Ectodermal cell (in vitro differentiated cells): ENCODE results near the gene RS1.

Source experiments
- H3K27ac ChIP-seq: 2 replicates; pipeline ENCODE4 v1.7.0; 2013; ENCODE audit warnings: mild to moderate bottlenecking, low read depth, low read length; ENCODE audit not compliant: insufficient read depth, poor library complexity, severe bottlenecking
- H3K27me3 ChIP-seq: 2 replicates; pipeline ENCODE4 v1.7.0; 2013; ENCODE audit warnings: mild to moderate bottlenecking, low read length; ENCODE audit not compliant: insufficient read depth, control insufficient read depth, poor library complexity, severe bottlenecking
- H3K36me3 ChIP-seq: one replicate; pipeline ENCODE4 v1.7.0; 2013; ENCODE audit warnings: low read length; ENCODE audit not compliant: control insufficient read depth, insufficient read depth
- H3K4me1 ChIP-seq: one replicate; pipeline ENCODE4 v1.7.0; 2013; ENCODE audit warnings: low read length; ENCODE audit not compliant: control insufficient read depth, insufficient read depth
- H3K4me3 ChIP-seq: 2 replicates; pipeline ENCODE4 v1.7.0; 2013; ENCODE audit warnings: low read depth, low read length, control low read depth; ENCODE audit not compliant: insufficient read depth
- H3K9me3 ChIP-seq: 2 replicates; pipeline ENCODE4 v1.7.0; 2013; ENCODE audit warnings: mild to moderate bottlenecking, low read length, moderate library complexity; ENCODE audit not compliant: control insufficient read depth
- WGBS, 2 experiments: methylation state at CpG; one replicate each; pipeline ENCODE4 v1.1.7; 2013; ENCODE audit warnings: missing lambda C conversion rate in 2 of 2; 5-methylcytosine and 5-hydroxymethylcytosine counted together

Gene RS1

DNA sequence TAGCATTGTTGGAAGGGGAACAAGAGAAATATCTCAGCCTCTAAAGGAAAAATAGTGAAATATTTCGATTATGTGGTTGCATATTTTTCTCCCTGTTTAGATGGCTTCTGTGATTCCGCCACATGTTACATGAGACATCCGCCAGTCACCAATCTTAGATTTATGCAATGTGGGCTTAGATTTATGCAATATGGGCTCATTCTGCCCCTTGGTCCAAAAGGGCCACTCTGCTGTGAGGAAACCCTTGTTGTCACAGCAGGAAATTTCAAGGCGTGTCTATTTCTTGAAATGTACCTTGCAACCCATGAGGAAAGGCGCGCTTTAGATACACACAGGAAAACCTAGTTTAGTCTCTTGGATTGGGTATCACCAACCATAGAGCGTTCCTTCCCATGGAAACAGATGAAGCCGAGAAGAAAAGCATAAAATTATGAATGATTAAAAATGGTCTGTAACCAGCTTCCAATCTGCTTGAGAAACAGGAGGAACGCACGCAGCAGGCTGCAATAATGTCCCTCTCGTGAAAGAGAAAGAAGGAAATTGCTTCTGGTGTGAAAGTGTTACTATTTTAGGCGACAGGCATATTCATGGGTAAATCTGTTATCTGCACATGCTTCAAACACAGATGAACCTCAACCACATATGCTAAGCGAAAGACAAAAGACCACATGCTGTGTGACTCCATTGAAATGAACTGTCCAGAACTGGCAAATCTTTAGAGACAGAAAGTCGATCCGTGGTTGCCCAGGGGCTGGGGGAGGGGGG, 3.7 kb downstream of the RS1 start:
- 88 to 90% methylated on average over 13 to 15 of the region's 15 CpGs for WGBS, 2 experiments
- no peaks in the 10 kb centered on the region for H3K36me3 ChIP-seq

DNA sequence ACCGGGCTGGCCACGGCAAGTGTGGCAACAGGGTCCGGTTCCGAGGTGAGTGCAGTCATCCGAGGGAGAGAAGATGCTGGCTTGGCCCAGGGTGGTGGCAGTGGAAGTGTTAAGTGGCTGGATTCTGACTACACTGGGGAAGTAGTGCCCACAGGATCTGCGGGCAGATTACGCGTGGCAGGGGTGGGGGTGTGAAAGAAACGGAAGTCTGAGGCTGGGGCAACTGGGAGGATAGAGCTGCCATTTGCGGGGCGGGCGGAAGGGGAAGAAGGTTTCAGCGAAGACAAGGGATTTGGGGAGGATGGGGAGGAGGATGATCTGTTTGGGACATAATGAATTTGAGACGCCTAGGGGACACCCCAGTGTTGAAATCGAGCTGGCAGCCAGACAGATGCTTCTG, 5.3 kb downstream of the RS1 start:
- Histone ChIP-seq H3K4me3 (no peak overlapping the region), H3K9me3 (no peaks in the 10 kb centered on the region), H3K36me3 (no peaks in the 10 kb centered on the region), H3K27ac (no peak overlapping the region), H3K4me1 (no peaks in the 10 kb centered on the region), H3K27me3 (no peaks in the 10 kb centered on the region)
- 92 to 96% methylated on average over 15 of the region's 15 CpGs for WGBS, 2 experiments

More for the DNA sequence above, 3.7 kb downstream of the RS1 start:
- H3K27ac ChIP-seq: no peak overlapping the region
- no peaks in the 10 kb centered on the region for H3K27me3 ChIP-seq
- H3K9me3 ChIP-seq: no peaks in the 10 kb centered on the region
- H3K4me3 ChIP-seq: no peak overlapping the region
- no peaks in the 10 kb centered on the region for H3K4me1 ChIP-seq

DNA sequence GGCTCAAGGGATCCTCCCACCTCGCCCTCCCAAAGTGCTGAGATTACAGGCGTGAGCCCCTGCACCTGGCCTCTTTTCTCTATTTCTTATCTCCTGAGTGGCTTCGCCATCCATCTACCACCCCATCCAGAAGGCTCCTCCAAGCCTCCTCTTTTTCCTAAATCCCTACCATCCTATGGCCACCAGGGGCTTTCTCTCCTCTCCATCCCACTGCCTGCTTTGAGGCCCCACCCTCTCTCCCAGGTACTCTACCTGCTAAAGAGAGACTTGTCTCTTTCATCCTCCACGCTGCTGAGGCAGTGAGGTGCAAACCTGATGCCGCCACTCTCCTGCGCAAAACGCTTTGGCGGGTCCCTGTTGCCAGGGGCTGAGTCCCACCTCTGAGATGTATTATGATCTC, 7.0 kb downstream of the RS1 start:
- no peaks in the 10 kb centered on the region for H3K4me1 ChIP-seq
- H3K36me3 ChIP-seq: no peaks in the 10 kb centered on the region
- no peaks in the 10 kb centered on the region for H3K27me3 ChIP-seq
- no peak overlapping the region for H3K4me3 ChIP-seq
- H3K9me3 ChIP-seq: no peaks in the 10 kb centered on the region
- WGBS, 2 experiments: 88 to 89% methylated on average over 8 of the region's 8 CpGs
- no peak overlapping the region for H3K27ac ChIP-seq

DNA sequence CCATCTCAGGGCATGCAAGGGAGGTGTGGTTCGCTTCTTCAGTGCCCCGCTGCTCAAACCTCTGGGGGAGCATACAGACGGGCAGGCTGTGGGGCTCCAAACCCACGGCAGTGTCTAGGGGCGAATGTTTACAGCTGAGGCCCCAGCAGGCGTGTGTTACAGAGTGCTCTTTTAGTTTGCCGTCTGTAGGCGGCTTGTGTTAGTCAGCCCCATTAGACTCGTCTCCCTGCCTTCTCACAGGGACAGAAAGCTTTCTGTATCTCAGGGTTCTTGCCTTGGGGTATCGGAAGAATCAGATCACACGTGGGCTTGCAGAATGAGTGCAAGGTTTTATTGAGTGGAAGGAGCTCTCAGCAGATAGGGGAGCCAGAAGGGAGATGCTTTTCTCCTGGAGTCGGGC, 10.6 kb downstream of the RS1 start:
- no peak overlapping the region for H3K4me3 ChIP-seq
- H3K27ac ChIP-seq: no peak overlapping the region
- H3K27me3 ChIP-seq: no peaks in the 10 kb centered on the region
- WGBS, 2 experiments: 87 to 91% methylated on average over 12 of the region's 12 CpGs
- no peaks in the 10 kb centered on the region for H3K9me3 ChIP-seq
- H3K4me1 ChIP-seq: no peaks in the 10 kb centered on the region
- no peaks in the 10 kb centered on the region for H3K36me3 ChIP-seq

DNA sequence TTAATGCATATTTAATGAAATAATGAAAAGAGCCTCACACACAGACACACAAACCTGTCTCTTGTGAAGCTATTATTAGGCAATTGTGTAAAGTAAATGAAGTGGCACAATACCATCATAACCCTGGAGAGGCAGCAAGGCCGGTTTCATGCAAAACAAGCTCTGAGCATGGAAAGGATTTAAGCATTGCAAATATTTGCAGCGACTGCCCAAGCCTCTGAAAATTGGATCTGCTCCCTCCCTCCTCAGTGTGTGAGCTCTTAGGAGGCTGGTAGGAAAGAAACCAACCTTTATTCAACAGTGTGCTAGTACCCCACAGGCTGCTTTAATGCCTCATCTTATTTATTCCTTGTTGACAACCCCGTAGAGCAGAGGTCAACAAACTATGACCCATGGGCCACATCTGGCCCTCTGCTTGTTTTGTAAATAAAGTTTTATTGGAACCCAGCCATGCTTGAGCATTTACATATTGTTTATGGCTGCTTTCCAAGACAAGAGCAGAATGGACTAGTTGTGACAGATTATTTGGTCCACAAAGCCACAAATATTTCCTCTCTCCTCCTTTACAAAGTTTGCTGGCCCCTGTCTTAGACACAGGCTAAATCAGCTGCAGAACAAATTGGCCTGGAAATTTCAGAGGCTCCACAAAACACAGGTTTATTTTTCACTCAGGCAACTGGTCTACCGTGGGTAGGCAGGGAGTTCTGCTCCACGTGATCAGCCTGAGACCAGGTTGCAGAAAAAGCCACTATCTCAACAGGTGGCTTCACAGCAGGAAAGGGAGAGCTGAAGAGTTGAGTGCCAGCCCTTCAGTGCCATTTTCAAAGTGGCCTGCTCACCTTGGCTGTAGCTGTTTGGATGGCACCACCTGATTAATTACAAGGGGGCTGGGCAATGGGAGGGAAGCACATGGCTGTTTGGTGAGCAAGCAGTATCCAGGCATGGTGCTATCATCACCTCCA, 16.8 kb downstream of the RS1 start:
- Histone ChIP-seq H3K4me3 (no peak overlapping the region), H3K4me1 (no peaks in the 10 kb centered on the region), H3K36me3 (no peaks in the 10 kb centered on the region), H3K27me3 (no peaks in the 10 kb centered on the region), H3K27ac (no peak overlapping the region), H3K9me3 (no peaks in the 10 kb centered on the region)
- WGBS, 2 experiments: 55 to 65% methylated on average over 5 of the region's 5 CpGs

DNA sequence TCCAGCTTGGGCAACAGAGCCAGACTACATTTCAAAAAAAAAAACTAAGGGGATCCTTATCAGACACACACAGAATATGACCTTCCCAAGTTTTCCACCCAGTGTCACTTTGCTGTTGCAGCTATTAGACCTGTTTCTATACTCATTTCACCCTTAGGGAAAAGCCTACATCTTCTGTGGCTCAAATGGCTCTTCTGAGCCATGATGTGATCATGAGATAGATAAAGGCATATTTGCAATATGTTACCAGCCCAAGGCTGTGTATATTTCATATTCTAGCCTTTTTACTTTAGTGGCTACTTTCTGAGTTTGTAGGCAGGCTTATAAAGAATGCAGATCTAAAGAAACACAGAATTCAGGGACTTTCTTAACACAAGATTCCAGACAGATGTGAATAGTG, 19.3 kb downstream of the RS1 start:
- no peaks in the 10 kb centered on the region for H3K9me3 ChIP-seq
- H3K4me3 ChIP-seq: no peak overlapping the region
- peaks cover 6% of the 10 kb centered on the region for H3K4me1 ChIP-seq
- H3K36me3 ChIP-seq: no peaks in the 10 kb centered on the region
- no peak overlapping the region for H3K27ac ChIP-seq
- H3K27me3 ChIP-seq: no peaks in the 10 kb centered on the region

DNA sequence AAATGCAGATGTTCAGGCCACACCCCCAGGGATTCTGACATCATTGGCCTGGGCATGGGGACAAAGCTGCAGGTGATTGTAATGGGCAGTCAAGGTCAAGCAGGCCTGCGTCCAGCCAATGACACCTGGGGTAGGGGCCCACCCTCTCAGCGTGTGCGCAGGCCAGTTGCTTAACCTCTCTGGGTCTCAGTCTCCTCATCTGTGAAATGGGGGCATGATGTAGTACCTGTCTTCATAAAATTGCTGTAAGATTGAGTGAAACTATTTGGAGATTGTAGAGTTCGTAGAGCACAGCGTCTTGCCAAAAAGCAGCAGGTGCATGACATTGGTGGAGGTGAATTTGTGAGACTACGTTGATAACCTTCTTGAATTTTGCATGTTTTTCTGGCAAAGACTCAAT, 21.2 kb downstream of the RS1 start:
- H3K27me3 ChIP-seq: no peaks in the 10 kb centered on the region
- no peak overlapping the region for H3K27ac ChIP-seq
- peaks cover 6% of the 10 kb centered on the region for H3K4me1 ChIP-seq
- H3K4me3 ChIP-seq: no peak overlapping the region
- 95% methylated on average over 6 of the region's 6 CpGs for WGBS, 2 experiments
- H3K9me3 ChIP-seq: no peaks in the 10 kb centered on the region
- H3K36me3 ChIP-seq: no peaks in the 10 kb centered on the region

DNA sequence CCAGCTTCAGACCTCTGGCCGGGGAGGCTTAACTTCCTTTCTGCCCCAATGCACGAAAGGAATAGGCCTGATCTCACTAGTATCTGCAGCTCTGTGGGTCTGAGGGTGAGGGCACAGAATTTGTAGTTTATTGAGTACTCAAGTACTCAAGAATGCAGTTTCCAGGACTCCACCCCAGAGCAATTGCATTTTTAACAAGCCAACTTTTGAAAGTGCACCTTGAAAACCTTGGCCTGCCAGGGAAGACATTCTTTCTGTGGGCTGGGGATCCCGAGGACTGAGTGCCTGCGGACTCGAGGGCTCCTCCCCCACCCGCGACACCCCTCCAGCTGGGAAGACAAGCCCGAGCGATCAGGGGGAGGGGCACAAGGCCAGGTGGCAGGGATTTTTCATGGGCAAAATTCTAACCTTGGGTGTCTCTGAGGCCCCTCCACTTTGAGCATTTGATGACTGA, 22.4 kb downstream of the RS1 start:
- H3K4me1 ChIP-seq: peaks cover 6% of the 10 kb centered on the region
- H3K36me3 ChIP-seq: no peaks in the 10 kb centered on the region
- H3K4me3 ChIP-seq: no peak overlapping the region
- no peak overlapping the region for H3K27ac ChIP-seq
- WGBS, 2 experiments: 10 to 17% methylated on average over 9 of the region's 9 CpGs
- H3K9me3 ChIP-seq: no peaks in the 10 kb centered on the region
- H3K27me3 ChIP-seq: no peaks in the 10 kb centered on the region

DNA sequence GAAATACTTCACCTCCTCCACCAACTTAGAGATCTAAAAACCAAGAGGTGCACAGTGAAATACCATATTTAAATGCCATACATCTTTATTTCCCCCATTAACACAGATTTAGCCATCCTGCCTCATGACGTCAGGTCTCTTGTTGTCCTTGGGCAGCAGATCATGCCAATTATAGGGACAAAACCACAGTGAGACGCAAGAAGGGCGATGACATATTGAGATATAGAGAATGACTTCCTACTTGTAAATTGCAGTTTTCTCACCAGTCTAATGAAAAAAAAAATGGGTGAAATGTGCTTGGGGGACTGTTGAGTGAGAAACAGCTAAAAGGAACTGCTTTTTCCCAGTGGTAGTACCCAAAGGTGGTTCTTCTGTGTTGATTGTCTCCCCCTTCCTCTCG, 24.3 kb downstream of the RS1 start:
- Histone ChIP-seq H3K27me3 (no peaks in the 10 kb centered on the region), H3K9me3 (no peaks in the 10 kb centered on the region), H3K36me3 (no peaks in the 10 kb centered on the region), H3K27ac (no peak overlapping the region), H3K4me3 (no peak overlapping the region), H3K4me1 (peaks cover 6% of the 10 kb centered on the region)
- 89 to 95% methylated on average over 4 of the region's 4 CpGs for WGBS, 2 experiments

DNA sequence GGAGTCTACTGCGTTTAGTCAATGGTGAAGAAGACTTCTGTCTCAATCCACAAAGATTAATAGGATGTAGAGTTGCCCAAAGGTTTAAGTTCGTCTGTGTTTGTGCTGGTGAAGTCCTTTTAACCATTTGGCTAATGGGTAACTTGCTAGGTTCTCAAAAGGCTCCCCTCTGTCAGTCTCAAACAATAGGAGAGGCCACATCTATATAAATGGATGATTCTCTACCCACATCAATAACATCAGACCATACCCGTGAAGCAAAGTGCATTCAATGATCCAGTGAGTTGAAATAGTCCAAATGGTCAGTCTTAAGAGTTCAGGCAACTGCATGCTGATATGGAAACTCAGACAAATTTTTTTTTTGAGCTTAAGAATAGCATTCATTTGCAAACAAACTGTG, 28.1 kb downstream of the RS1 start:
- no peak overlapping the region for H3K27ac ChIP-seq
- no peaks in the 10 kb centered on the region for H3K27me3 ChIP-seq
- no peaks in the 10 kb centered on the region for H3K36me3 ChIP-seq
- WGBS, 2 experiments: 94% methylated on average over 3 of the region's 3 CpGs; no CpG with 5 or more reads in 1 of the 2 experiments
- no peaks in the 10 kb centered on the region for H3K4me1 ChIP-seq
- H3K4me3 ChIP-seq: no peak overlapping the region
- H3K9me3 ChIP-seq: no peaks in the 10 kb centered on the region
